Measurements from ENCODE around the gene C4orf33.

GRCh38 chr4:129062580-129062979 lies 33.4 kb upstream of the C4orf33 start:
- no peak for TF ChIP-seq CTCF (IDR thresholded peaks at IDR 0.05)
- TF ChIP-seq POLR2A (IDR thresholded peaks at IDR 0.05), result no peak
